HEK293T (cell line): ENCODE data around the gene AKR1B1.

Experiments
- CTCF ChIA-PET: fragments of 350-600 bp; formaldehyde crosslinking; extraction: SDS; loops from one replicate; lab custom pipeline; 2021; ENCODE audit warnings: antibody characterized with exemption, inconsistent platforms; lab: Yijun Ruan, JAX
- POLR2A ChIA-PET: fragments of 350-600 bp; formaldehyde crosslinking; extraction: SDS; loops from one replicate; lab custom pipeline; 2020; ENCODE audit warnings: antibody characterized with exemption, inconsistent platforms; lab: Yijun Ruan, JAX
- DNase-seq: peaks from one replicate; pipeline ENCODE4 v3.0.0; 2012; ENCODE audit warnings: mixed read lengths; ENCODE audit errors: extremely low spot score
- ARNT ChIP-seq: fragments of 450-650 bp; IDR thresholded peaks from 2 replicates; pipeline ENCODE4 v1.6.1; 2017; ENCODE audit warnings: mild to moderate bottlenecking
- BHLHE40 ChIP-seq: fragments of 450-650 bp; IDR thresholded peaks from 2 replicates; pipeline ENCODE4 v1.6.1; 2016; ENCODE audit warnings: mild to moderate bottlenecking, moderate library complexity, borderline replicate concordance
- CTBP1 ChIP-seq: fragments of 450-650 bp; IDR thresholded peaks from 2 replicates; pipeline ENCODE4 v1.6.1; 2016; ENCODE audit warnings: borderline replicate concordance
- ELF4 ChIP-seq: fragments of 450-650 bp; IDR thresholded peaks from 2 replicates; pipeline ENCODE4 v1.6.1; 2017; ENCODE audit warnings: antibody characterized with exemption
- FOXA1 ChIP-seq: fragments of 450-650 bp; IDR thresholded peaks from 2 replicates; pipeline ENCODE4 v1.6.1; 2016; ENCODE audit warnings: mild to moderate bottlenecking
- FOXK2 ChIP-seq: fragments of 450-650 bp; IDR thresholded peaks from 2 replicates; pipeline ENCODE4 v1.6.1; 2016; ENCODE audit warnings: mild to moderate bottlenecking
- FOXM1 ChIP-seq: fragments of 450-650 bp; IDR thresholded peaks from 2 replicates; pipeline ENCODE4 v1.6.1; 2017; ENCODE audit warnings: mild to moderate bottlenecking, borderline replicate concordance
- HDGF ChIP-seq: fragments of 450-650 bp; IDR thresholded peaks from 2 replicates; pipeline ENCODE4 v1.6.1; 2017; ENCODE audit warnings: antibody characterized with exemption, borderline replicate concordance
- L3MBTL2 ChIP-seq: fragments of 450-650 bp; conservative IDR thresholded peaks from 2 replicates; pipeline ENCODE4 v1.6.1; 2016; ENCODE audit warnings: mild to moderate bottlenecking
- LEF1 ChIP-seq: fragments of 450-650 bp; IDR thresholded peaks from 2 replicates; pipeline ENCODE4 v1.6.1; 2017; ENCODE audit warnings: mild to moderate bottlenecking, borderline replicate concordance
- NFRKB ChIP-seq: fragments of 450-650 bp; IDR thresholded peaks from 2 replicates; pipeline ENCODE4 v1.6.1; 2016; ENCODE audit warnings: mild to moderate bottlenecking, moderate library complexity
- PKNOX1 ChIP-seq: fragments of 450-650 bp; IDR thresholded peaks from 2 replicates; pipeline ENCODE4 v1.6.1; 2016
- SP1 ChIP-seq: fragments of 450-650 bp; IDR thresholded peaks from 2 replicates; pipeline ENCODE4 v1.6.1; 2017
- SUZ12 ChIP-seq: fragments of 450-650 bp; IDR thresholded peaks from 2 replicates; pipeline ENCODE4 v1.6.1; 2016; ENCODE audit warnings: mild to moderate bottlenecking
- TARDBP ChIP-seq: fragments of 450-650 bp; IDR thresholded peaks from 2 replicates; pipeline ENCODE4 v1.6.1; 2016
- ZNF384 ChIP-seq: fragments of 450-650 bp; IDR thresholded peaks from 2 replicates; pipeline ENCODE4 v1.6.1; 2016

The AKR1B1 gene

DNA sequence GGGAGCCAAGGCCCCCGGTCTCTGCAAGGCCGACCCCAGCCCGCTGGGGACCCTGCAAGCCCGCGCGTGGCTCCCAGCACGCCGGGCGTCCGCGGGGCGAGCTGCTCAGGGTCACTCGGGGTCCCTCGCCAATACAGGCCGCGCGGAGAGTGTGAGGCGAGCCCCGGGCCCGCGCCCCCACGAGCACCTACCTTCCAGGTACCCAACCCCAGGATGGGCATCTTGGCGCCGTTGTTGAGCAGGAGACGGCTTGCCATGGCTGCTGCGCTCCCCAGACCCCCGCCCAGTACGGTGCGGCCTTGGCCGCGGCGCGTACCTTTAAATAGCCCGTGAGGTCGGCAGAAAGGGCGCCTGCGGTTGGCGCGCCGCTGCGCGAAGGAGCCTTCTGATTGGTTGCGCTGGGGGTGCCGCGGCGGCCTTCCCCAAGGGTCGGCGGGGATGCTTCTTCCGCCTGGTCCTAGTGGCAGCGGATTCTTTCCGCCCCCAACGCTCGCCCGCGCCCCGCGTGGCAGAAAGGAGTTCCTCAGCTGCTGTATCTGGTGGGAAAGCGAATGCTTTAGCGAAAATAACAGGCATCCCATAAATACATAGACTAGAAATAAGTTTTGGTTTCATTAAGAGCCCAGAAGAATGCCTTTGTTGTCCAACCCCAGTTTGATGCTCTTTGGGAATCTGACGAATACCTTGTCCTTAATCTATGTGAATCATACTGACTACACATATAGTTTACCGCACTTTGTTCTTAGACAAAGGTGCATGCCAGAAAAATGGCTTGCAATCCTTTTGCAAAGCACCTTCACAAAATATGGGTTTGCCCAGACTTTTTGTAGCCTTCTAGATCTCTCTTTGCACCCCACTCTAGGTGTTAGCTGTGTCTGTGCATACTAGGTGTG lies at the start of gene AKR1B1:
Gene AKR1B1 (minus strand): TSS at position 295 of the 893 bp plus-strand sequence. CDS start 38 bp downstream, at position 257.
- ChIA-PET CTCF (interaction anchor here (0.6 to 2.8 kb wide), 13 partner anchors 9 to 150 kb away, joined by 3 to 18 read pairs (median 4); no protein-coding TSS in a partner anchor), POLR2A (interaction anchor here (0.5 to 3.3 kb wide), 7 partner anchors 14 to 143 kb away, joined by 3 to 16 read pairs (median 4); partner anchors contain the start of gene SLC35B4)
- DNase-seq = peak; percentile 100
- TF ChIP-seq FOXM1 (peak; percentile 98), ARNT (0 out of 2 replicates have a peak, but pooled peaks have one; percentile 19), CTBP1 (peak; percentile 70; the same call in 1 of the 2 replicates), ELF4 (no peak), L3MBTL2 (peak; percentile 91)

DNA sequence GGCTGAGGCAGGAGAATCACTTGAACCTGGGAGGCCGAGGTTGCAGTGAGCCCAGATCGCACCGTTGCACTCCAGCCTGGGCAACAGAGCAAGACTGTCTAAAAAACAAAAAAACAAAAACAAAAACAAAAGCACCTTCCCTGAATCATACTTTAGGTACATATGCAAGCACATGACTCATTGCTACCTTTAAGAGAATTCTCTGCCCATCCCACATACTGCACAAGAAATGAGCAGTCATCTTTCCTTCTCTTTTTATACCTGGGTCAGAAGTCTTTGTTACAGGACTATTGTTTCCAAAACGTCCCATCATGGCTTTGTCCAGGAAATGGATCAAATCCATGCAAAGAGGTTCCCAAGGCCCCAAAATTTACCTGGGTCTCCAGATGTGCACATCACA lies 47.0 kb upstream of the AKR1B1 start:
- ChIA-PET CTCF (interaction anchor here (2.5 kb wide), 1 partner anchor 73 kb away, joined by 12 read pairs; no protein-coding TSS in a partner anchor), POLR2A (no interaction called here)
- DNase-seq = no peak
- TF ChIP-seq L3MBTL2 (no peak), CTBP1 (no peak), PKNOX1 (no peak), FOXA1 (no peak), NFRKB (no peak), HDGF (no peak), LEF1 (no peak), FOXK2 (no peak), FOXM1 (no peak), SP1 (no peak), ELF4 (no peak), ZNF384 (no peak), ARNT (no peak), TARDBP (no peak), BHLHE40 (no peak), SUZ12 (no peak)

- no peak for TF ChIP-seq CTBP1
- TF ChIP-seq LEF1 = no peak
- no peak for TF ChIP-seq FOXA1
- TF ChIP-seq SP1 = no peak
- TF ChIP-seq FOXM1 = no peak
- TF ChIP-seq ARNT = no peak
- no peak for TF ChIP-seq FOXK2
- TF ChIP-seq ELF4 = no peak
- TF ChIP-seq HDGF = no peak
- TF ChIP-seq TARDBP = no peak
- TF ChIP-seq PKNOX1 = no peak
- TF ChIP-seq NFRKB = no peak
- TF ChIP-seq ZNF384 = no peak
- no peak for TF ChIP-seq BHLHE40
- TF ChIP-seq L3MBTL2 = no peak
- TF ChIP-seq SUZ12 = no peak
- POLR2A ChIA-PET = no interaction called here
- no peak for DNase-seq
- CTCF ChIA-PET = no interaction called here
These were observed 45.8 kb upstream of the AKR1B1 start for GRCh38 chr7:134504660-134505164.

- DNase-seq = no peak
- TF ChIP-seq ZNF384 (no peak), LEF1 (no peak), FOXA1 (no peak), ELF4 (no peak), ARNT (no peak), SUZ12 (no peak), FOXK2 (no peak), BHLHE40 (no peak), TARDBP (no peak), PKNOX1 (no peak), HDGF (no peak), L3MBTL2 (no peak), CTBP1 (no peak), FOXM1 (no peak), NFRKB (no peak), SP1 (no peak)
- POLR2A ChIA-PET = no interaction called here
- CTCF ChIA-PET = no interaction called here
These were observed 43.8 kb upstream of the AKR1B1 start for GRCh38 chr7:134502463-134503371.

GRCh38 chr7:134500982-134501381 lies 42.1 kb upstream of the AKR1B1 start:
- TF ChIP-seq ARNT = no peak
- no peak for TF ChIP-seq FOXA1
- TF ChIP-seq ELF4 = no peak
- no peak for TF ChIP-seq CTBP1
- TF ChIP-seq SUZ12 = no peak
- CTCF ChIA-PET = no interaction called here
- POLR2A ChIA-PET = interaction anchor here (0.8 kb wide), 1 partner anchor 20 kb away, joined by 3 read pairs; no protein-coding TSS in a partner anchor
- no peak for DNase-seq
